MM.1S (cell line): ENCODE results near the gene FAM180A.

Source experiments
- CTCF ChIP-seq: fragments of 300-600 bp; sonication (generic); IDR thresholded peaks from 2 replicates; pipeline ENCODE4 v1.5.1; 2016; ENCODE audit warnings: antibody characterized with exemption, low read length, mixed read lengths
- EZH2 ChIP-seq: fragments of 300-600 bp; sonication (generic); optimal IDR thresholded peaks from 2 replicates; pipeline ENCODE3; 2017; ENCODE audit warnings: low read depth, mild to moderate bottlenecking, antibody characterized with exemption, low read length, mixed read lengths
- EZH2phosphoT487 ChIP-seq: fragments of 300-600 bp; sonication (generic); IDR thresholded peaks from 2 replicates; pipeline ENCODE4 v1.6.1; 2018; ENCODE audit warnings: antibody characterized with exemption, low read length

GRCh38 chr7:135763261-135763660 is 14.6 kb upstream of the FAM180A start:
- TF ChIP-seq CTCF: no peak
- no peak for TF ChIP-seq EZH2
- TF ChIP-seq EZH2phosphoT487: no peak
